HL-60 (cell line): ENCODE results near the gene CCNYL1.

Experiments used
- DNase-seq, 2 experiments: peaks; one replicate each; pipeline ENCODE4 v3.0.0-alpha.2; 2010 to 2020; ENCODE audit warnings: low read depth in 1 of 2, low spot score in 1 of 2
- H3K27ac ChIP-seq: fragments of 250-450 bp; sonication (Bioruptor Pico); replicated peaks from 2 replicates; pipeline ENCODE4 v1.5.1; 2020; ENCODE audit warnings: mild to moderate bottlenecking, moderate library complexity
- H3K27me3 ChIP-seq: fragments of 250-450 bp; sonication (Bioruptor Pico); 2 replicates; pipeline ENCODE4 v1.5.1; 2021; ENCODE audit warnings: mild to moderate bottlenecking, moderate library complexity; ENCODE audit not compliant: insufficient read depth, poor library complexity, severe bottlenecking
- H3K4me3 ChIP-seq: replicated peaks from 2 replicates; pipeline ENCODE4 v1.5.1; 2011; ENCODE audit warnings: mild to moderate bottlenecking, control low read depth, low read length; ENCODE audit not compliant: insufficient read depth
- CTCF ChIP-seq: IDR thresholded peaks from one replicate; pipeline ENCODE4 v1.5.1; 2011; ENCODE audit warnings: low read length, control low read depth, inconsistent platforms; ENCODE audit not compliant: insufficient read depth
- GABPA ChIP-seq: IDR thresholded peaks from 2 replicates; pipeline ENCODE4 v1.6.1; 2012; ENCODE audit warnings: low read depth
- POLR2AphosphoS5 ChIP-seq: IDR thresholded peaks from 2 replicates; pipeline ENCODE4 v1.6.1; 2012; ENCODE audit warnings: low read depth
- SPI1 ChIP-seq: IDR thresholded peaks from 2 replicates; pipeline ENCODE4 v1.6.1; 2012; ENCODE audit warnings: low read depth, mild to moderate bottlenecking, borderline replicate concordance
- TF ChIP-seq, protein P1 (sequence below): IDR thresholded peaks from 2 replicates; pipeline ENCODE4 v1.6.1; 2012; ENCODE audit warnings: low read depth; ENCODE audit not compliant: insufficient replicate concordance

CCNYL1 gene

GRCh38 chr2:207744050-207744449 lies 32.6 kb downstream of the CCNYL1 start:
- no peak overlapping the region for H3K4me3 ChIP-seq
- DNase-seq = no peak
- TF ChIP-seq, protein P1, sequence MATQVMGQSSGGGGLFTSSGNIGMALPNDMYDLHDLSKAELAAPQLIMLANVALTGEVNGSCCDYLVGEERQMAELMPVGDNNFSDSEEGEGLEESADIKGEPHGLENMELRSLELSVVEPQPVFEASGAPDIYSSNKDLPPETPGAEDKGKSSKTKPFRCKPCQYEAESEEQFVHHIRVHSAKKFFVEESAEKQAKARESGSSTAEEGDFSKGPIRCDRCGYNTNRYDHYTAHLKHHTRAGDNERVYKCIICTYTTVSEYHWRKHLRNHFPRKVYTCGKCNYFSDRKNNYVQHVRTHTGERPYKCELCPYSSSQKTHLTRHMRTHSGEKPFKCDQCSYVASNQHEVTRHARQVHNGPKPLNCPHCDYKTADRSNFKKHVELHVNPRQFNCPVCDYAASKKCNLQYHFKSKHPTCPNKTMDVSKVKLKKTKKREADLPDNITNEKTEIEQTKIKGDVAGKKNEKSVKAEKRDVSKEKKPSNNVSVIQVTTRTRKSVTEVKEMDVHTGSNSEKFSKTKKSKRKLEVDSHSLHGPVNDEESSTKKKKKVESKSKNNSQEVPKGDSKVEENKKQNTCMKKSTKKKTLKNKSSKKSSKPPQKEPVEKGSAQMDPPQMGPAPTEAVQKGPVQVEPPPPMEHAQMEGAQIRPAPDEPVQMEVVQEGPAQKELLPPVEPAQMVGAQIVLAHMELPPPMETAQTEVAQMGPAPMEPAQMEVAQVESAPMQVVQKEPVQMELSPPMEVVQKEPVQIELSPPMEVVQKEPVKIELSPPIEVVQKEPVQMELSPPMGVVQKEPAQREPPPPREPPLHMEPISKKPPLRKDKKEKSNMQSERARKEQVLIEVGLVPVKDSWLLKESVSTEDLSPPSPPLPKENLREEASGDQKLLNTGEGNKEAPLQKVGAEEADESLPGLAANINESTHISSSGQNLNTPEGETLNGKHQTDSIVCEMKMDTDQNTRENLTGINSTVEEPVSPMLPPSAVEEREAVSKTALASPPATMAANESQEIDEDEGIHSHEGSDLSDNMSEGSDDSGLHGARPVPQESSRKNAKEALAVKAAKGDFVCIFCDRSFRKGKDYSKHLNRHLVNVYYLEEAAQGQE = no peak
- TF ChIP-seq SPI1 = no peak
- TF ChIP-seq POLR2AphosphoS5 = no peak
- no peak for TF ChIP-seq GABPA
- H3K27me3 ChIP-seq = no peaks in the 10 kb centered on the region
- no peak overlapping the region for H3K27ac ChIP-seq

DNA sequence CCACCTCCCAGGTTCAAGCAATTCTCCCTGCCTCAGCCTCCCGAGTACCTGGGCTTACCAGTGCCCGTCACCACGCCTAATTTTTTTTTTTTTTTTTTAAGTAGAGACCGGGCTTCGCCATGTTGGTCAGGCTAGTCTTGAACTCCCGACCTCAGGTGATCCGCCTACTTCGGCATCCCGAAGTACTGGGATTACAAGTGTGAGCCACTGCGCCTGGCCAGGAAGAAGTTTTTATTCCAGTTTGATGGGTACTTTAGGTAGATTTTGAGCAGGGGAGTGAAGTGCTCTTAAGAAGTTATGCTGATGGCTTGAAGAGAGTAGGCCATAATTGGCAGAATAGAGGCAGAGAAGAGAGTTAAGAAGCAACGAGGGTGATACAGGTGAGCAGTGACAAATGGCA lies 33.0 kb downstream of the CCNYL1 start:
- Histone ChIP-seq H3K4me3 (no peak overlapping the region), H3K27ac (no peak overlapping the region), H3K27me3 (no peaks in the 10 kb centered on the region)
- TF ChIP-seq POLR2AphosphoS5 (no peak), SPI1 (no peak), CTCF (no peak), GABPA (no peak)
- TF ChIP-seq, protein P1 = no peak
- DNase-seq = no peak

GRCh38 chr2:207746131-207746530 lies 34.7 kb downstream of the CCNYL1 start:
- Histone ChIP-seq H3K27ac (no peak overlapping the region), H3K4me3 (no peak overlapping the region), H3K27me3 (no peaks in the 10 kb centered on the region)
- DNase-seq = peak; percentile 47 to 71
- TF ChIP-seq SPI1 (no peak), CTCF (peak; percentile 95)

- no peaks in the 10 kb centered on the region for H3K27me3 ChIP-seq
- TF ChIP-seq CTCF = no peak
- TF ChIP-seq SPI1 = no peak
- TF ChIP-seq GABPA = no peak
- TF ChIP-seq, protein P1 = no peak
- TF ChIP-seq POLR2AphosphoS5 = no peak
- H3K27ac ChIP-seq = no peak overlapping the region
- no peak for DNase-seq
- H3K4me3 ChIP-seq = no peak overlapping the region
Observed at GRCh38 chr2:207747653-207748560, 36.5 kb downstream of the CCNYL1 start.
